Glomerular endothelial cell (primary cell): ENCODE data around the gene REEP1. TPM values are rescaled to one million over a fixed set of nuclear protein-coding genes. Genes with fewer than 3 reads are reported as not detected.

Experiments
- total RNA-seq: library from RNA; depleted of rRNA; stranded (reverse); fragments of >200 nt; gene quantifications from 2 replicates; pipeline ENCODE4 v1.2.3, GENCODE V29; 2015

Gene REEP1
- total RNA-seq, 1 donor from 2014 or later, result 0.06 TPM

Other genes starting within 250 kb of the REEP1 start
- 26.4 and 27.0 TPM in 2 replicates for gene POLR1A, start 231.7 kb downstream of the REEP1 start, total RNA-seq
- 30.8 and 106 TPM in 2 replicates for gene PTCD3, start 231.4 kb downstream of the REEP1 start, total RNA-seq
- gene IMMT, start 142.2 kb downstream of the REEP1 start, total RNA-seq, result 72.7 and 85.3 TPM in 2 replicates
- 28.8 and 32.9 TPM in 2 replicates for gene MRPL35, start 138.2 kb downstream of the REEP1 start, total RNA-seq
- gene KDM3A, start 103.7 kb upstream of the REEP1 start, total RNA-seq, result 19.8 and 31.7 TPM in 2 replicates
- 59.2 and 74.2 TPM in 2 replicates for gene CHMP3, start 225.8 kb upstream of the REEP1 start, total RNA-seq